ENCODE results near the gene MSI2.

The MSI2 gene

GRCh38 chr17:57677301-57677700 is 421.0 kb downstream of the MSI2 start:
- Histone ChIP-seq H3K4me3 (ENCODE audit: low read length) (no peak overlapping the region), H3K4me2 (ENCODE audit: low read length) (no peak overlapping the region), H3F3A (ENCODE audit: control insufficient read depth, insufficient read depth) (0 out of 2 replicates have a peak, but pooled peaks cover 3% of the 10 kb centered on the region), H3K9me2 (replicated peaks; ENCODE audit: control insufficient read depth, low read length) (no peaks in the 10 kb centered on the region), H3K27me3 (ENCODE audit: control insufficient read depth, low read length) (no peaks in the 10 kb centered on the region), H3K79me2 (ENCODE audit: control insufficient read depth, low read length) (no peaks in the 10 kb centered on the region), H3K4me1 (ENCODE audit: control insufficient read depth, low read length) (peaks cover 5% of the 10 kb centered on the region; the same call in 1 of the 2 replicates), H4K20me1 (ENCODE audit: control insufficient read depth, insufficient read depth, low read depth, low read length) (no peaks in the 10 kb centered on the region), H3K36me3 (ENCODE audit: control insufficient read depth, low read length) (peaks cover 10% of the 10 kb centered on the region; the same call in 1 of the 2 replicates), H3K9me3 (ENCODE audit: control insufficient read depth, insufficient read depth, low read length) (no peaks in the 10 kb centered on the region), H3K27ac (ENCODE audit: low read depth, low read length) (no peak overlapping the region)
- TF ChIP-seq EZH2phosphoT487 (IDR thresholded peaks at IDR 0.05; ENCODE audit: borderline replicate concordance, low read length) (no peak), CTCF (IDR thresholded peaks at IDR 0.05; ENCODE audit: low read depth, low read length, poor library complexity, severe bottlenecking) (no peak)

GRCh38 chr17:57677858-57678257 is 421.5 kb downstream of the MSI2 start:
- no peak overlapping the region for H3K4me2 ChIP-seq (ENCODE audit: low read length)
- no peak overlapping the region for H3K27ac ChIP-seq (ENCODE audit: low read depth, low read length)
- H4K20me1 ChIP-seq (ENCODE audit: control insufficient read depth, insufficient read depth, low read depth, low read length) = no peaks in the 10 kb centered on the region
- H3K27me3 ChIP-seq (ENCODE audit: control insufficient read depth, low read length) = no peaks in the 10 kb centered on the region
- H3K36me3 ChIP-seq (ENCODE audit: control insufficient read depth, low read length) = peaks cover 9% of the 10 kb centered on the region; the same call in 1 of the 2 replicates
- H3K9me2 ChIP-seq (replicated peaks; ENCODE audit: control insufficient read depth, low read length) = no peaks in the 10 kb centered on the region
- H3K4me1 ChIP-seq (ENCODE audit: control insufficient read depth, low read length) = peaks cover 5% of the 10 kb centered on the region; the same call in 1 of the 2 replicates
- no peaks in the 10 kb centered on the region for H3K79me2 ChIP-seq (ENCODE audit: control insufficient read depth, low read length)
- no peaks in the 10 kb centered on the region for H3K9me3 ChIP-seq (ENCODE audit: control insufficient read depth, insufficient read depth, low read length)
- 0 out of 2 replicates have a peak, but pooled peaks cover 3% of the 10 kb centered on the region for H3F3A ChIP-seq (ENCODE audit: control insufficient read depth, insufficient read depth)
- TF ChIP-seq EZH2phosphoT487 (IDR thresholded peaks at IDR 0.05; ENCODE audit: borderline replicate concordance, low read length) = no peak
- no peak for TF ChIP-seq CTCF (IDR thresholded peaks at IDR 0.05; ENCODE audit: low read depth, low read length, poor library complexity, severe bottlenecking)
- H3K4me3 ChIP-seq (ENCODE audit: low read length) = no peak overlapping the region

GRCh38 chr17:57678393-57678792 is 422.1 kb downstream of the MSI2 start:
- Histone ChIP-seq H3K79me2 (ENCODE audit: control insufficient read depth, low read length) (no peaks in the 10 kb centered on the region), H4K20me1 (ENCODE audit: control insufficient read depth, insufficient read depth, low read depth, low read length) (no peaks in the 10 kb centered on the region), H3K9me3 (ENCODE audit: control insufficient read depth, insufficient read depth, low read length) (no peaks in the 10 kb centered on the region), H3F3A (ENCODE audit: control insufficient read depth, insufficient read depth) (0 out of 2 replicates have a peak, but pooled peaks cover 3% of the 10 kb centered on the region), H3K4me2 (ENCODE audit: low read length) (no peak overlapping the region), H3K4me3 (ENCODE audit: low read length) (no peak overlapping the region), H3K27ac (ENCODE audit: low read depth, low read length) (no peak overlapping the region), H3K27me3 (ENCODE audit: control insufficient read depth, low read length) (no peaks in the 10 kb centered on the region), H3K9me2 (replicated peaks; ENCODE audit: control insufficient read depth, low read length) (no peaks in the 10 kb centered on the region), H3K36me3 (ENCODE audit: control insufficient read depth, low read length) (peaks cover 11% of the 10 kb centered on the region; the same call in 1 of the 2 replicates), H3K4me1 (ENCODE audit: control insufficient read depth, low read length) (peaks cover 5% of the 10 kb centered on the region; the same call in 1 of the 2 replicates)
- TF ChIP-seq EZH2phosphoT487 (IDR thresholded peaks at IDR 0.05; ENCODE audit: borderline replicate concordance, low read length) (no peak), CTCF (IDR thresholded peaks at IDR 0.05; ENCODE audit: low read depth, low read length, poor library complexity, severe bottlenecking) (no peak)

Data from DOHH2 (cell line).